Osteocyte (in vitro differentiated cells): ENCODE results near the gene AOPEP. TPM values are rescaled to one million over a fixed set of nuclear protein-coding genes. Genes with fewer than 3 reads are reported as not detected.

Experiments used
- DNase-seq: peaks from one replicate; pipeline ENCODE4 v3.0.0; 2021; ENCODE audit warnings: mixed read lengths; ENCODE audit not compliant: unreplicated experiment; ENCODE audit errors: extremely low spot score
- H3K27ac Mint-ChIP-seq: one replicate; pipeline ENCODE4 v1.8.0; 2021; ENCODE audit warnings: mild to moderate bottlenecking, mixed read lengths; ENCODE audit not compliant: unreplicated experiment
- H3K27me3 Mint-ChIP-seq: one replicate; pipeline ENCODE4 v1.8.0; 2021; ENCODE audit warnings: mixed read lengths; ENCODE audit not compliant: unreplicated experiment
- H3K36me3 Mint-ChIP-seq: one replicate; pipeline ENCODE4 v1.8.0; 2021; ENCODE audit warnings: mixed read lengths; ENCODE audit not compliant: unreplicated experiment
- H3K4me1 Mint-ChIP-seq: one replicate; pipeline ENCODE4 v1.8.0; 2021; ENCODE audit warnings: mixed read lengths; ENCODE audit not compliant: unreplicated experiment
- H3K4me3 Mint-ChIP-seq: one replicate; pipeline ENCODE4 v1.8.0; 2021; ENCODE audit warnings: mild to moderate bottlenecking, moderate library complexity, mixed read lengths; ENCODE audit not compliant: unreplicated experiment
- H3K9me3 Mint-ChIP-seq: one replicate; pipeline ENCODE4 v1.8.0; 2021; ENCODE audit warnings: mixed read lengths; ENCODE audit not compliant: unreplicated experiment
- total RNA-seq: library from RNA; stranded (reverse); gene quantifications from 2 replicates; pipeline ENCODE4 v1.2.1, GENCODE V29; 2021
- TF ChIP-seq, protein P1 (sequence below): fragments of 200-600 bp; sonication (generic); IDR thresholded peaks from 2 replicates; pipeline ENCODE4 v1.5.0; 2021; ENCODE audit warnings: antibody characterized with exemption, mild to moderate bottlenecking, moderate library complexity

The AOPEP gene
- total RNA-seq, 1 donor from 2014 or later = 108 TPM

GRCh38 chr9:94922098-94922607, 195.7 kb downstream of the AOPEP start:
- H3K27me3 Mint-ChIP-seq = no peaks in the 10 kb centered on the region
- no peaks in the 10 kb centered on the region for H3K9me3 Mint-ChIP-seq
- peaks cover 4% of the 10 kb centered on the region for H3K36me3 Mint-ChIP-seq
- peaks cover 81% of the 10 kb centered on the region for H3K4me1 Mint-ChIP-seq
- DNase-seq = peak; percentile 90
- H3K27ac Mint-ChIP-seq = peak overlapping the region; percentile 98
- TF ChIP-seq, protein P1, sequence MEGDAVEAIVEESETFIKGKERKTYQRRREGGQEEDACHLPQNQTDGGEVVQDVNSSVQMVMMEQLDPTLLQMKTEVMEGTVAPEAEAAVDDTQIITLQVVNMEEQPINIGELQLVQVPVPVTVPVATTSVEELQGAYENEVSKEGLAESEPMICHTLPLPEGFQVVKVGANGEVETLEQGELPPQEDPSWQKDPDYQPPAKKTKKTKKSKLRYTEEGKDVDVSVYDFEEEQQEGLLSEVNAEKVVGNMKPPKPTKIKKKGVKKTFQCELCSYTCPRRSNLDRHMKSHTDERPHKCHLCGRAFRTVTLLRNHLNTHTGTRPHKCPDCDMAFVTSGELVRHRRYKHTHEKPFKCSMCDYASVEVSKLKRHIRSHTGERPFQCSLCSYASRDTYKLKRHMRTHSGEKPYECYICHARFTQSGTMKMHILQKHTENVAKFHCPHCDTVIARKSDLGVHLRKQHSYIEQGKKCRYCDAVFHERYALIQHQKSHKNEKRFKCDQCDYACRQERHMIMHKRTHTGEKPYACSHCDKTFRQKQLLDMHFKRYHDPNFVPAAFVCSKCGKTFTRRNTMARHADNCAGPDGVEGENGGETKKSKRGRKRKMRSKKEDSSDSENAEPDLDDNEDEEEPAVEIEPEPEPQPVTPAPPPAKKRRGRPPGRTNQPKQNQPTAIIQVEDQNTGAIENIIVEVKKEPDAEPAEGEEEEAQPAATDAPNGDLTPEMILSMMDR = no peak
- peak overlapping the region; percentile 67 for H3K4me3 Mint-ChIP-seq

GRCh38 chr9:94922691-94923107, 196.2 kb downstream of the AOPEP start:
- DNase-seq = no peak
- H3K27me3 Mint-ChIP-seq = no peaks in the 10 kb centered on the region
- TF ChIP-seq, protein P1 = no peak
- peak overlapping the region; percentile 41 for H3K4me3 Mint-ChIP-seq
- H3K27ac Mint-ChIP-seq = peak overlapping the region; percentile 98
- H3K9me3 Mint-ChIP-seq = no peaks in the 10 kb centered on the region
- H3K36me3 Mint-ChIP-seq = peaks cover 6% of the 10 kb centered on the region
- peaks cover 81% of the 10 kb centered on the region for H3K4me1 Mint-ChIP-seq

GRCh38 chr9:94923326-94924089, 197.0 kb downstream of the AOPEP start:
- Mint-ChIP-seq H3K4me1 (peaks cover 84% of the 10 kb centered on the region), H3K4me3 (peak overlapping the region; percentile 7), H3K27me3 (no peaks in the 10 kb centered on the region), H3K36me3 (peaks cover 7% of the 10 kb centered on the region), H3K27ac (peak overlapping the region; percentile 98), H3K9me3 (no peaks in the 10 kb centered on the region)
- TF ChIP-seq, protein P1 = no peak
- DNase-seq = no peak

- H3K27ac Mint-ChIP-seq = peak overlapping the region; percentile 69
- DNase-seq = no peak
- no peak overlapping the region for H3K4me3 Mint-ChIP-seq
- no peaks in the 10 kb centered on the region for H3K27me3 Mint-ChIP-seq
- no peaks in the 10 kb centered on the region for H3K9me3 Mint-ChIP-seq
- peaks cover 11% of the 10 kb centered on the region for H3K36me3 Mint-ChIP-seq
- H3K4me1 Mint-ChIP-seq = peaks cover 83% of the 10 kb centered on the region
- TF ChIP-seq, protein P1 = no peak
Observed at GRCh38 chr9:94925751-94926430, 199.4 kb downstream of the AOPEP start.

GRCh38 chr9:94926431-94926800, 199.9 kb downstream of the AOPEP start:
- Mint-ChIP-seq H3K27ac (peak overlapping the region; percentile 69), H3K4me1 (peaks cover 77% of the 10 kb centered on the region), H3K4me3 (no peak overlapping the region), H3K36me3 (peaks cover 11% of the 10 kb centered on the region), H3K9me3 (no peaks in the 10 kb centered on the region), H3K27me3 (no peaks in the 10 kb centered on the region)
- TF ChIP-seq, protein P1 = no peak
- no peak for DNase-seq
